PC-3 (cell line): Measurements from ENCODE around the gene NAPG.

Experiments
- CTCF ChIP-seq: fragments of 300-600 bp; sonication (generic); conservative IDR thresholded peaks from 2 replicates; pipeline ENCODE4 v1.5.1; 2017; ENCODE audit warnings: antibody characterized with exemption, low read depth, mild to moderate bottlenecking, low read length
- EZH2 ChIP-seq: fragments of 300-600 bp; sonication (generic); IDR thresholded peaks from one replicate; pipeline ENCODE4 v1.6.1; 2017; ENCODE audit warnings: antibody characterized with exemption, mild to moderate bottlenecking, low read length; ENCODE audit not compliant: unreplicated experiment
- EZH2phosphoT487 ChIP-seq: fragments of 300-600 bp; sonication (generic); IDR thresholded peaks from 2 replicates; pipeline ENCODE4 v1.6.1; 2018; ENCODE audit warnings: mild to moderate bottlenecking, antibody characterized with exemption, low read length, borderline replicate concordance

GRCh38 chr18:10523544-10523943 is 2.3 kb upstream of the NAPG start:
- TF ChIP-seq CTCF (no peak), EZH2 (no peak), EZH2phosphoT487 (no peak)
